ENCODE data around the gene UBTF. TPM values are rescaled to one million over a fixed set of nuclear protein-coding genes. Genes with fewer than 3 reads are reported as not detected.

UBTF gene
- total RNA-seq, 1 experiment from 2014 or later = 40.4 TPM

DNA sequence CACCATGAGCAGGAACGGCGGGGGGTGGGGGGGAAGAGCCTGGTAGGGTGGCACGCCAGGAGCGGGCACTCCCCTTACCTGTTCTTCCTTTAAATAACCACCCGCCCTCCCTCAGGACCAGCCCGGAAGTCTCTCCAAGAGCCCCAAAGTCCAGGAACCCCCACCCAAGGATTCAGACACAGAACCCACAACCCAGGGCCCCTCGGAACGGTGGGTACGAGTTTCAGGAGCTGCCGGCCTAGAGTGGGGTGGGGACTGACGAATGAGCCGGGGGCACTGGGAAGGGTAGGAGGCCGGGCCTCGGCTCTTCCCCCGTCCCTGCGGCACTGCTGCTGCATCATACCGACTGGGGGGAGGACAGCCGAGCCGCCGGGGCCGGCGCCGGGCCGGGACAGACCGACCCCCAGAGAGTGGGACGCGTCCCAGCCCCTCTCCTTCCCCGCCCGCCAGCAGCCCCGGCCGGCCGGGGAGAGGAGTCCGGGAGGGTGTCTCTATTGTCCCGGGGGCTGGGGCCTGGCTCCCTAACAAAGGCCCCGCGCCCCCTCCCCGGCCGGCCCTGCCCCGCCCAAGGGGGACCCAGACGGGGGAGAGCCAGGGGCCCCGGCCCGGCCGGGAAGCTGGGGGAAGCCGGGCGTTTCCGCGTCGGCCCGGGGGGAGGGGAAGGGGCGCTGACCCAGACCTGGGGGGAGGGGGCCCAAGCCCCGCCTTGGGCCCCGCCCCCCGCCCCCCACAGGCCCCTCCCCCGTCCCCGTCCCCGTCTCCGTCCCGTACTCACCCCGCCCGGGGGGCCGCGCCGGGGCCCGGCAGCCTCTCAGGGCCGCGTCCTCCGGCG is 20.5 kb downstream of the UBTF start:
- peak; percentile 43 for DNase-seq (ENCODE audit: low read depth)

DNA sequence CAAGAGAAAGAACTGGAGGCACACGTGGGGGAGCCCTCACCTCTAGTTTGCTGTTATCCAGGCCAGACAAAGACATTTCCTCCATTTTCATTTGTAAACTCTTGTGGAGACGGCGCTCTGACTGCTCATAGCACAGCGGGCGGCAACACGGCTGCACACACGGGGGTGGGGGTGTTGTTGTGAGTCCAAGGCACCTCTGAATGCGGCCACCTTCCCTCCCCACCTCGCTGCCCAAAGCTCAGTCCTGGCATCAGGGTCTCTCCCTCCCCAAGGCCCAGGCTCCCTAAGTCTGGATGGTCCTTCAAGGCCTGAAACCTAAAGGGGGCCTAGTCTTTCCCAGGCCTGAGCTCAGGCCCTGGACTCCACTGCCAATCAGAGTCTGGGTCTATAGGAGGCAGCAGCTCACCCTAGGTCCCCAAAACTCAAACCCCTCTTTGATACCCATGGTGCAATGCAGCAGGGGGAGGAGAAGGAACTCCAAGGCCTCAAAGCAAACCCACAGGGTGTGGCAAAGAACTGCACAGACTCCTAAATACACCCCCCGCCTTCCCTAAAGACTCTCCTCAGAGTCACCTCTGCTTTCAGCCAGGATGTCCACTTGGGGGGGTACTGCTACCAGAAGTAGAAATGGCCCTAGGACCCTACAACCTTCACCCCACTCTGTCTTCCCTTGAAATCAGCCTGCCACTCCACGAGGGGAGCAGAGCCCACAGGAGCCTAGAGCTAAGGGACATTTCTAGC is 21.3 kb downstream of the UBTF start:
- DNase-seq (ENCODE audit: low read depth) = peak; percentile 60

GRCh38 chr17:44197107-44197506 is 22.4 kb downstream of the UBTF start:
- DNase-seq (ENCODE audit: low read depth) = no peak

DNA sequence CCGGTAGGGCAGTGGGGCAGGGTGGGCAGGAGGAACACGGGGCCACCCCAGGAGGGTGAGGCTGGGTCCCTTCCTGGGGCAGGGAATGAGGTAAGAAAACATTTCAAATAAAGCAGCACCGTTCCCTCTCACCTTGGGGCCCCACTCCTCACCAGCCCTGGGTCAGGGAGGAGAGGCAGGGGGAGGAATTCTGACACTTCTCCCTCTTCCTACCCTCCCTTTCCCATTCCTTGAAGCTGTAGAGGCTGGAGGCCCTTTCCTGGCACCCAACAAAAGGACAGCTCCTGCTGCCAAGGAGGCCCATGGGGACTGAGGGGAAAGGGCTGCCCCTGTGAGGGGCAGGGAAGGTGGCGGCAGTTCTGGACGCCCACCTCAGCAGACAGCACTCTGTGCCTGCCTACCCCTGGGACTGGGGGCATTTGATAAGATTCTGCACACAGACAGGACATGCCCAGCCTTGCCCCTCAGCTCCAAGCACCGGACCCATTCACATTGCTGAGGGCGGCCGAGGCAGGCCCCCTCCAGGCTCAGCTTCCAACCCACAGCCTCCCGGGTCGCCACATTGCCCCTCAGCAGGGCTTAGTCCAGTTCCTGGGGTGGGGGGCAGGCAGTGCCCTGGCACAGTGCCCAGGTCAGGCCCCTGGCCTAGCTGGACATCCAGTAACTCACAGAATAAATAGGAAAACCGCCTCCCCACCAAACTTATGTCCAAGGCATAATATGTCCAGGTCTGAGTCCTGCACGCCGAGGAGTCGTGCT is 26.0 kb downstream of the UBTF start:
- no peak for DNase-seq (ENCODE audit: low read depth)

DNA sequence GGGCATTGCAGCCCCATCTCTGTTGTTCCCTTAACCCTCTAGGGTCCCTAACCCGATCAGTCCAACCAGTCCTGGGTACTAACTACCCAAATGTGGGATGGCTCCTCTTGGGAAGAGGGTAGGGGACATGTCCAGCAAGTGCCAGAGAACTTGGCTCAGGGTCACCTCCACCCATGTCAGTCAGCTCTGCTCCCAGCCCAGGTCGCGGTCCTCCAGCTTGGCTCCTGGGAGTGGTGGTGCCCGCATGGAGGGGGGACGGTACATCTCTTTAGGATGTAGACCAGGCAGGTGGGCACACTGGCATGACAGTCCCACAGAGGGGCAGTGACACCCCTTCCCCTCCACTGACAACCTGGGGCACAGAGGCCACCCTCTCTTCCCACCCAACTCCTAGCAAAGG is 26.7 kb downstream of the UBTF start:
- no peak for DNase-seq (ENCODE audit: low read depth)

DNA sequence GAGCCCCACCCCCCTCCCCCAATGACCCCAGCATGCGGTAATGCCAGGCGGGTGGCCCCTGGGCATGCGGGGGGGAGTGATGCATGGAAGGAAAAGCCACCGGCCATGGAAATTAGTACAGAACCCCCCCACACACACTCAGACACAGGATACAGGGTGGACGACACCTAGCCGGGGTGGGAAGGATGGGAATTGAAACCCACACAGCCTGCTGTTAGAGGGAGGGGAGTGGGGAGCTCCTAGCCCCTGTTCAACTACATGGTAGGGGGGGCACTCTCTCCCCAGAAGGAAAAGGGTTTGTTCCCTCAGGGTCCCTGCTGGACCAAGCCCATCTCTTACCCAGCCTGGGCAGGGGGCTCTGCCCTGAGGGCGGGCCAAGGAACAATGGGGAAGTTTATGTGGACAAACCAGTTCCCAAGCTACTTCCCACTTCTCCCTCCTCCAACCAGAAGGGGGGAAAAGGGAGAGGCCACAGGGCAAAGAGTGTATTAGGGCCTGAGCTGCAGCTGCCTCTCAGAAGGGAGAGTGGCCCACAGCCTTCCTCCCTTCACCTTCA is 27.5 kb downstream of the UBTF start:
- no peak for DNase-seq (ENCODE audit: low read depth)

DNA sequence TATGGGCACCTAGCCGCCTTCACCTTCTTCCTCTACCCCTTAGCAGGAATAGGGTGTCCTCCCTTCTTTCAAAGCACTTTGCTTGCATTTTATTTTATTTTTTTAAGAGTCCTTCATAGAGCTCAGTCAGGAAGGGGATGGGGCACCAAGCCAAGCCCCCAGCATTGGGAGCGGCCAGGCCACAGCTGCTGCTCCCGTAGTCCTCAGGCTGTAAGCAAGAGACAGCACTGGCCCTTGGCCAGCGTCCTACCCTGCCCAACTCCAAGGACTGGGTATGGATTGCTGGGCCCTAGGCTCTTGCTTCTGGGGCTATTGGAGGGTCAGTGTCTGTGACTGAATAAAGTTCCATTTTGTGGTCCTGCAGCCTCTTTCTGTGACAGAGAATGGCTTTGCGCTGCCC is 28.1 kb downstream of the UBTF start:
- no peak for DNase-seq (ENCODE audit: low read depth)

- no peak for DNase-seq (ENCODE audit: low read depth)
Measured at GRCh38 chr17:44190481-44190880, 29.0 kb downstream of the UBTF start.

DNA sequence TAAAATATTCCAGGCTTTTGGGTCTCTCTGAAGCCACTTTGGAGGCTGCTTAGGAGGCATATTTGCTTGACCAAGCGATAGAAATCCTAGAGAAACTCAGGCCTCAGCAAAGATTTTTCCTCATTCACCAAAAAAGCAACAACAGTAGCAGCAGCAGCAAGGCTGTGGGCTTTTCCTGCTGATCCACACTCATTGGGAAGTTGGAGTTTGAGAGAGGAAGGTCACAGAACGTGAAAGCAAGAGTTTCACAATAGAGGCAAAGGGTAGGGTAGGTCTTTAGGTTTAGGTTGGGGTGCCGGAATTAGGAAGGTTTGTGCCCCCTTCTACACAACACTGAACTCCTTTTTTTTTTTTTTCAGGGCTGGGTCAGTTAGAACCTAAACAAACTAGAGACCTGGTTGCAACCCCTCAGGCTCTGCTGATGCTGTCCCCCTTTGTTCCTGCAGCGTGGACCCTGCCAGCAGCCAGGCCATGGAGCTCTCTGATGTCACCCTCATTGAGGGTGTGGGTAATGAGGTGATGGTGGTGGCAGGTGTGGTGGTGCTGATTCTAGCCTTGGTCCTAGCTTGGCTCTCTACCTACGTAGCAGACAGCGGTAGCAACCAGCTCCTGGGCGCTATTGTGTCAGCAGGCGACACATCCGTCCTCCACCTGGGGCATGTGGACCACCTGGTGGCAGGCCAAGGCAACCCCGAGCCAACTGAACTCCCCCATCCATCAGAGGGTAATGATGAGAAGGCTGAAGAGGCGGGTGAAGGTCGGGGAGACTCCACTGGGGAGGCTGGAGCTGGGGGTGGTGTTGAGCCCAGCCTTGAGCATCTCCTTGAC is 30.7 kb downstream of the UBTF start:
- DNase-seq (ENCODE audit: low read depth) = no peak

DNA sequence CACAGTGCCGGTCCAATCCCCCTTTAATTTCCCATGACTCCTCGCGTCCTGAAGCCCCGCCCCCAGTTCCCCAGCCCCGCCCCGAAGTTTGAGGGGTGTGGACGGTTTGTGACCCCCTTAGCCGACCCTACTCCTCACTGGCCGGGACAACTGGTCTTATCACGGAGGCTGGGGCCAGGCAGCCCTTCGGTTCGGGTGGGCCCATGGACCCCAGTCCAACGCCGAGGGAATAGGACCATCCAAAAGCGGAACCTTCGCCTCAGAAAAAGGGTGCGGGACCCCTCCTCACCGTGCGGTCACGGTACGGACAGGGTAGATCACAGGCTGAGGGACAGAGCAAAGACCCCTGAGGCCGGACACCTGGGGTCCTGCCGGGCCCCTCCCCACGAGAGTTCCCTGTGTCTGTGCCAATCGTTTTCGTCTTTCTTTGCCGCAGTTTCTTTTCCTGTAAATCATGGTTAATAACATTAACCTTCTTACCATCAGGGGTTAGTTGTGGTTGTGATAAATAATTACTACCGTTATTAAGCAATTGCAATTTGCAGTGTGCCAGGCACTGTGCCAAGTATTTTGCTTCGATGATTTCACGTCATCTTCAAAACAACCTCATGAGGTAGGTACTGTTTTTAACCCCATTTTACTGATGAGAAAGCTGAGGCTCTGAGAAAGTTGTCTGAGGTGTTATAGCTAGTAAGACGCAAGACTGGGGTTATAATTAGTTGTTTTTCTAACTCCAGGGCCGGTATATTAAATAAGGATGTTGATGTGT is 32.2 kb downstream of the UBTF start:
- no peak for DNase-seq (ENCODE audit: low read depth)

GRCh38 chr17:44186307-44187130 is 33.0 kb downstream of the UBTF start, which contains the start of gene TMUB2:
TSS of gene TMUB2 (plus strand) at chr17:44186972. CDS start at chr17:44187709, 737 bp downstream.
- peak; percentile 97 for DNase-seq (ENCODE audit: low read depth)

DNA sequence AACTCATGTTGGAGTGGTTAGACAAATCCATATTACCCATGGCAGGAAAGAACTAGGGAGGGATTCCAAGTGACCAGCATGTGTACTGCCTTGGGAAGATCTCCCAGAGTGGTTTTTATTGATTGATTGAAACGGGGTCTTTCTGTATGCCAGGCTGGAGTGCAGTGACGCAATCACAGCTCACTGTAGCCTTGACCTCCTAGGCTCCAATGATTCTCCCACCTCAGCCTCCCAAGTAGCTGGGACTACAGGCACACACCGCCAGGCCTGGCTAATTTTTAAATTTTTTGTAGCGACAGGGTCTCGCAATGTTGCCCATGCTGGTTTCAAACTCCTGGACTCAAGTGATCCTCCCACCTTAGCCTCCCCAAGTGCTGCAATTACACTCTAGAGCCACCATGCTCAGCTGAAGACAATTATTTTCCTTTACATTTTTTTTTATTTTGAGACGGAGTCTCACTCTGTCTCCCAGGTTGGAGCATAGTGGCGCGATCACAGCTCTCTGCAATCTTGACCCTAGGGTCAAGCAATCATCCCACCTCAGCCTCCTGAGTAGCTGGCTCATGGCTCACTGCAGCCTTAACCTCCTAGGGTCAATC is 35.2 kb downstream of the UBTF start:
- DNase-seq (ENCODE audit: low read depth) = no peak

GRCh38 chr17:44183024-44183423 is 36.5 kb downstream of the UBTF start:
- DNase-seq (ENCODE audit: low read depth) = no peak

DNA sequence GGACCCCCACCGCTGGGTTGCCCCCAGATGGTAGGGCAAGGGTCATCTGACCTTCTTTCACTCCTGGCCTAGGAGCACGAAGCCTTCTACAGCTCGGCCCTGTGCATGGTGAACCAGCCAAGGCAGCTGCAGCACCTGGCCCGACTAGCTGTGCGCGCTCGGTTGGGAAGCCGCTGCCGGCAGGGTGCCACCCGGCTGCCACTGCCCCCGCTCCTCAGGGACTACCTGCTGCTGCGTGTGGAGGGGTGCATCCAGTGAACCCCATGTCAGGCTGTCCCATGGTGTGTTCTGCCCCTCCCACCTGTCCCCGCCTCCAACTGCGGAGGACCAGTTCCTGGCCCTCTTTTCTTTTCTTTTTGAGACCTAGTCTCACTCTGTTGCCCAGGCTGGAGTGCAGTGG is 41.3 kb downstream of the UBTF start:
- no peak for DNase-seq (ENCODE audit: low read depth)

DNA sequence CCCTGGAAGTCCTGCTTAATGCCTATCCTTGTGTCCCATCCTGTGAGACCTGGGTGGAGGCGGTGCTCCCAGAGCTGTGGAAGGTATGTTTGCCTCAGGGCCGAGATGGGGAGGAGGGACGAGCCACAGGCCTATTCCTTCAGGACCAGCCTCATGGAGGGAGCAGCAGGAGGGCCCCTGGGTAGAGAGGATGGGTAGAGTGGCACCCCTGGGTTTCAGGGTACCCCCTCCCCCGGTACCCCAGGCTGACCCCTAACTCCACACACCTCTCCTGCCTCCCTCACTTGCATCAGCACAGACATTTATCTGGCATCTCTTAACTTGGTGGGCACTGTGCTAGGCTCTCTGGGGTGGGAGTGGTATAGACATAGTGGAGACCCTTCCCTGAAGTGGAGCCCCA is 41.8 kb downstream of the UBTF start:
- no peak for DNase-seq (ENCODE audit: low read depth)

DNA sequence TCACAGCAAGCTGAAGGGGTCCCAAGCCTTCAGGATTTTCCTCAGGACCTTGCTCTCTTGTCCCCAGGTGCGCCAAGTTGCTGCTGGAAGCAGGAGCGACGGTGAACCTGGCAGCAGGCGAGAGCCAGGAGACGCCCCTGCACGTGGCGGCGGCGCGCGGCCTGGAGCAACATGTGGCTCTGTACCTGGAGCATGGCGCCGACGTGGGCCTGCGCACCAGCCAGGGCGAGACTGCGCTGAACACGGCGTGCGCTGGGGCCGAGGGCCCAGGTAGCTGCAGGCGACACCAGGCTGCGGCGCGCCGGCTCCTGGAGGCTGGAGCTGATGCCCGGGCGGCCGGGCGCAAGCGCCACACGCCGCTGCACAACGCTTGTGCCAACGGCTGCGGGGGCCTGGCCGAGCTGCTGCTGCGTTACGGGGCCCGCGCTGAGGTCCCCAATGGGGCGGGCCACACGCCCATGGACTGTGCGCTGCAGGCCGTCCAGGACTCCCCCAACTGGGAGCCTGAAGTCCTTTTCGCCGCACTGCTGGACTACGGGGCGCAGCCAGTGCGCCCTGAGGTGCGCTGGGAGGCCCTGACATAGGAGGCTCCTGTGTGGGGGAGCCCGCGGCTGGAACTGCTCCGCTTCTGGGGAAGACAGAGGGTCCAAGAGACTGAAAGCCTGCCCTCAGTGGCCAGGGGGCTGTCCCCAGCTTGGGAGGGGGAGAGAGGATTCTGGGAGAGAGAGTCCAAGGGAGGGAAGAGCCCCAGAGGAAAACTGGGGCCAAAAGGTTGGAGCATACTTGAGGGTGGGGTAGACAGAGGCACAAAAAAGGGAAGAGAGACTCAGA is 42.6 kb downstream of the UBTF start:
- DNase-seq (ENCODE audit: low read depth) = no peak

GRCh38 chr17:44176257-44176656 is 43.2 kb downstream of the UBTF start:
- DNase-seq (ENCODE audit: low read depth) = no peak

GRCh38 chr17:44174427-44174826 is 45.0 kb downstream of the UBTF start:
- DNase-seq (ENCODE audit: low read depth) = no peak
